HG02763 (cell line): ENCODE data around the gene BTG1.
A peak's percentile ranks its signal among the peaks of the same experiment; 100 is the strongest.

Experiments used
- ATAC-seq: cut with Tn5 transposase; IDR thresholded peaks from one replicate; pipeline ENCODE4 v1.9.1; 2021; ENCODE audit warnings: mild to moderate bottlenecking, moderate library complexity; ENCODE audit not compliant: unreplicated experiment

Gene BTG1

GRCh38 chr12:92134638-92135274 is 10.9 kb downstream of the BTG1 start:
- no peak for ATAC-seq

- ATAC-seq, result no peak
Measured at GRCh38 chr12:92133795-92134637, 11.6 kb downstream of the BTG1 start.

- ATAC-seq, result no peak
Measured at GRCh38 chr12:92133171-92133570, 12.5 kb downstream of the BTG1 start.

- no peak for ATAC-seq
Measured at GRCh38 chr12:92132288-92132687, 13.4 kb downstream of the BTG1 start.

- no peak for ATAC-seq
Measured at GRCh38 chr12:92130999-92131398, 14.6 kb downstream of the BTG1 start.

GRCh38 chr12:92129609-92130008 is 16.0 kb downstream of the BTG1 start:
- ATAC-seq, result no peak

GRCh38 chr12:92128612-92129011 is 17.0 kb downstream of the BTG1 start:
- no peak for ATAC-seq

GRCh38 chr12:92124689-92125029 is 21.0 kb downstream of the BTG1 start:
- no peak for ATAC-seq

GRCh38 chr12:92123780-92124688 is 21.6 kb downstream of the BTG1 start:
- ATAC-seq, result no peak

GRCh38 chr12:92122941-92123779 is 22.5 kb downstream of the BTG1 start:
- ATAC-seq, result no peak

GRCh38 chr12:92121826-92122225 is 23.8 kb downstream of the BTG1 start:
- no peak for ATAC-seq

- ATAC-seq, result no peak
Measured at GRCh38 chr12:92118826-92119536, 26.7 kb downstream of the BTG1 start.

GRCh38 chr12:92114834-92115233 is 30.8 kb downstream of the BTG1 start:
- ATAC-seq, result no peak

GRCh38 chr12:92111256-92111655 is 34.4 kb downstream of the BTG1 start:
- peak; percentile 61 for ATAC-seq

GRCh38 chr12:92110083-92110640 is 35.5 kb downstream of the BTG1 start:
- ATAC-seq, result no peak

- ATAC-seq, result no peak
Measured at GRCh38 chr12:92109613-92110012, 36.0 kb downstream of the BTG1 start.

- ATAC-seq, result no peak
Measured at GRCh38 chr12:92108651-92109050, 37.0 kb downstream of the BTG1 start.

GRCh38 chr12:92107621-92108131 is 38.0 kb downstream of the BTG1 start:
- ATAC-seq, result no peak

- no peak for ATAC-seq
Measured at GRCh38 chr12:92107094-92107493, 38.6 kb downstream of the BTG1 start.
